HepG2 (cell line): ENCODE results near the gene ITGAE. TPM values are rescaled to one million over a fixed set of nuclear protein-coding genes. Genes with fewer than 3 reads are reported as not detected.

ENCODE experiments used
- AHR ChIP-seq: IDR thresholded peaks from 2 replicates; pipeline ENCODE4 v1.6.1; 2018; ENCODE audit warnings: missing genetic modification reagents, missing compliant biosample characterization
- FLYWCH1 ChIP-seq: sonication (generic); formaldehyde crosslinking; IDR thresholded peaks from 2 replicates; pipeline ENCODE4 v1.8.1; 2023; ENCODE audit warnings: mild to moderate bottlenecking, missing genetic modification reagents
- FOXO4 ChIP-seq: sonication (generic); formaldehyde crosslinking; conservative IDR thresholded peaks from 2 replicates; pipeline ENCODE4 v1.8.1; 2023; ENCODE audit warnings: missing genetic modification reagents
- GATA4 ChIP-seq: sonication (generic); IDR thresholded peaks from 2 replicates; pipeline ENCODE4 v1.6.1; 2016; ENCODE audit warnings: antibody characterized with exemption, low read depth, borderline replicate concordance
- GFI1 ChIP-seq: sonication (generic); formaldehyde crosslinking; IDR thresholded peaks from 2 replicates; pipeline ENCODE4 v1.5.0; 2020; ENCODE audit warnings: missing genetic modification reagents, mild to moderate bottlenecking, borderline replicate concordance
- KLF11 ChIP-seq: IDR thresholded peaks from 2 replicates; pipeline ENCODE4 v1.6.1; 2016; ENCODE audit warnings: missing compliant biosample characterization
- KLF9 ChIP-seq: IDR thresholded peaks from 2 replicates; pipeline ENCODE4 v1.6.1; 2016; ENCODE audit warnings: low read depth
- MIER2 ChIP-seq: IDR thresholded peaks from 2 replicates; pipeline ENCODE4 v1.6.1; 2016; ENCODE audit warnings: missing biosample characterization, missing genetic modification reagents
- MTA1 ChIP-seq: sonication (generic); formaldehyde crosslinking; IDR thresholded peaks from 2 replicates; pipeline ENCODE4 v1.4.0; 2020; ENCODE audit warnings: missing genetic modification reagents, mild to moderate bottlenecking, borderline replicate concordance
- NRL ChIP-seq: sonication (generic); formaldehyde crosslinking; IDR thresholded peaks from 2 replicates; pipeline ENCODE4 v1.5.0; 2020; ENCODE audit warnings: missing genetic modification reagents, mild to moderate bottlenecking, moderate library complexity, borderline replicate concordance
- RFX5 ChIP-seq: IDR thresholded peaks from 2 replicates; pipeline ENCODE4 v1.6.1; 2011; ENCODE audit warnings: low read depth, low read length, improper control_type of control experiment
- SALL1 ChIP-seq: sonication (generic); formaldehyde crosslinking; IDR thresholded peaks from 2 replicates; pipeline ENCODE4 v1.8.0; 2022; ENCODE audit warnings: mild to moderate bottlenecking, missing genetic modification reagents
- SALL2 ChIP-seq: sonication (generic); formaldehyde crosslinking; IDR thresholded peaks from 2 replicates; pipeline ENCODE4 v1.8.1; 2023; ENCODE audit warnings: mild to moderate bottlenecking, missing genetic modification reagents, inconsistent platforms
- SYNCRIP ChIP-seq: fragments of 200-400 bp; formaldehyde crosslinking; IDR thresholded peaks from 2 replicates; pipeline ENCODE4 v1.6.1; 2018; ENCODE audit warnings: mild to moderate bottlenecking, low read depth, low read length; ENCODE audit not compliant: insufficient read depth
- ZNF451 ChIP-seq: sonication (generic); formaldehyde crosslinking; IDR thresholded peaks from 2 replicates; pipeline ENCODE4 v1.5.0; 2020; ENCODE audit warnings: mild to moderate bottlenecking, missing genetic modification reagents
- ZNF543 ChIP-seq: sonication (generic); formaldehyde crosslinking; IDR thresholded peaks from 2 replicates; pipeline ENCODE4 v1.4.0; 2020; ENCODE audit warnings: mild to moderate bottlenecking, missing genetic modification reagents
- ZNF709 ChIP-seq: sonication (generic); formaldehyde crosslinking; IDR thresholded peaks from 2 replicates; pipeline ENCODE4 v1.5.0; 2020; ENCODE audit warnings: mild to moderate bottlenecking, missing genetic modification reagents
- ZNF720 ChIP-seq: sonication (generic); formaldehyde crosslinking; IDR thresholded peaks from 2 replicates; pipeline ENCODE4 v1.4.0; 2020; ENCODE audit warnings: missing genetic modification reagents
- ZSCAN31 ChIP-seq: sonication (generic); formaldehyde crosslinking; IDR thresholded peaks from 2 replicates; pipeline ENCODE4 v1.5.0; 2020; ENCODE audit warnings: low read depth, mild to moderate bottlenecking, missing genetic modification reagents
- ZZZ3 ChIP-seq: sonication (generic); formaldehyde crosslinking; IDR thresholded peaks from 2 replicates; pipeline ENCODE4 v1.4.0; 2020; ENCODE audit warnings: missing genetic modification reagents, mild to moderate bottlenecking, borderline replicate concordance
- polyA plus RNA-seq, 8 experiments: library from polyadenylated mRNA; depleted of rRNA in 3 of 8; stranded (reverse) in 7 of 8; unstranded in 1 of 8; fragments of >200 nt; fragmentation: Illumina TruSeq in 4 of 8; extraction: Trizol in 4 of 8; gene quantifications; 2 replicates each; pipeline versions ENCODE4 v1.2.1 to v1.2.3, GENCODE V29; 2011 to 2016; ENCODE audit warnings: low read depth in 4 of 8, missing spikeins in 1 of 8, mixed read lengths in 1 of 8; ENCODE audit not compliant: insufficient read depth in 1 of 8
- total RNA-seq, 5 experiments: library from RNA; depleted of rRNA; stranded (reverse); fragments of >200 nt; fragmentation: Illumina TruSeq; extraction: Trizol; gene quantifications; 2 replicates each; pipeline ENCODE4 v1.2.3, GENCODE V29; 2016; ENCODE audit warnings: low read depth in 1 of 5
- TF ChIP-seq, protein P1 (sequence below): IDR thresholded peaks from 2 replicates; pipeline ENCODE4 v1.6.1; 2016; ENCODE audit warnings: low read depth, borderline replicate concordance
- TF ChIP-seq, protein P2 (sequence below): IDR thresholded peaks from 2 replicates; pipeline ENCODE4 v1.6.1; 2016
- TF ChIP-seq, protein P3 (sequence below): sonication (generic); formaldehyde crosslinking; IDR thresholded peaks from 2 replicates; pipeline ENCODE4 v1.5.1; 2020; ENCODE audit warnings: missing genetic modification reagents, mild to moderate bottlenecking, borderline replicate concordance
- TF ChIP-seq, protein P4 (sequence below): sonication (generic); formaldehyde crosslinking; IDR thresholded peaks from 2 replicates; pipeline ENCODE4 v1.5.1; 2020; ENCODE audit warnings: missing genetic modification reagents, mild to moderate bottlenecking, borderline replicate concordance
- TF ChIP-seq, protein P5 (sequence below): fragments of 450-650 bp; IDR thresholded peaks from 2 replicates; pipeline ENCODE4 v1.6.1; 2016

Gene ITGAE
- total and polyA plus RNA-seq, 2 of the 13 experiments (the other 11 are each of a cell fraction or from before 2014, with no cell fraction given): 42.3 to 49.0 TPM

DNA sequence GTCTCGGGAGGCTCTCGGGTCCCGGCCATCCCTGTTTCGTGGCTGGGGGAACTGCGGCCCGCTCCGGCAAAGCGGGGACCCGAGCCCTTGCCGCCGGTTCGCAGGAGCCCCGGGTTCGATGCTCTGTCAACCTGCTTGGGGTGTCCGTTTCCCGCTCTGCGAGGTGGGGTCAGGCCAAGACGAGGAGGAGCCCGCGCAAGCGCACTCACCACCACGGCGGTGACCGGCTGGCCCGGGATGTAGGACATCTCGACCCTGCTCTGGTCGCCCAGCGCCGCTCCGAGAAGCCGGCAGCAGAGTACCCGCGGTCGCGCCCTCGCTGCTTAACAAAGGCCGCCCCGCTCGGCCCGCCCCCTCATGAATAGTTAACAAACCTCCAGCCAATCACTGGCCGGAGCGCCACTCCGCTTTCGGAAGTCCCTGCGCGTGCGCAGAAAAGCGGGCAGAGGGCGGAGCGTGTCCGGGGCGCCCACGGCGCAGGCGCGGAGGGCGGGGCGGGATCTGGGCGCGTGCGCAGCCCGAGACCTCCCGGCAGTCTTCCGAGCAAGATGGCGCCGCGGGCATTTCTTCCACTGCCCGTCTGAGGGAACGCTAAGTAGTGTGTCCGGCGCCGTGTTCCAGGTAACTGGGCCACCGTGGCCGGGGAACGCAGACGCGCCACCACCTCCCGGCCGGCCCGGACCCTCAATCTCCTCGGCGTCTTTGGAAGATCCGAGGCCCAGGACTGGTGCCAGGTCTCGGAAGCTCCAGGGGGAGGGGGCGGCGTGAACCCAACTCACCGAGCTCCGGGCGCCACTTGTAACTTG lies 132.5 kb downstream of the ITGAE start, which contains the start of the genes EMC6 and TAX1BP3 (continued):
- TF ChIP-seq, protein P1, sequence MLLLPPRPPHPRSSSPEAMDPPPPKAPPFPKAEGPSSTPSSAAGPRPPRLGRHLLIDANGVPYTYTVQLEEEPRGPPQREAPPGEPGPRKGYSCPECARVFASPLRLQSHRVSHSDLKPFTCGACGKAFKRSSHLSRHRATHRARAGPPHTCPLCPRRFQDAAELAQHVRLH (CRISPR knock-in tag): no peak; the same call in 1 of the 2 replicates
- TF ChIP-seq FOXO4 (CRISPR knock-in tag): no peak
- no peak for TF ChIP-seq KLF11 (CRISPR knock-in tag)
- TF ChIP-seq AHR (CRISPR knock-in tag): 0 out of 2 replicates have a peak, but pooled peaks have one; percentile 30
- TF ChIP-seq ZZZ3 (CRISPR knock-in tag): peak; percentile 34; the same call in 1 of the 2 replicates
- no peak; the same call in 1 of the 2 replicates for TF ChIP-seq ZNF543 (CRISPR knock-in tag)
- TF ChIP-seq ZSCAN31 (CRISPR knock-in tag): 0 out of 2 replicates have a peak, but pooled peaks have one; percentile 16
- TF ChIP-seq KLF9: no peak; the same call in 1 of the 2 replicates
- TF ChIP-seq, protein P2, sequence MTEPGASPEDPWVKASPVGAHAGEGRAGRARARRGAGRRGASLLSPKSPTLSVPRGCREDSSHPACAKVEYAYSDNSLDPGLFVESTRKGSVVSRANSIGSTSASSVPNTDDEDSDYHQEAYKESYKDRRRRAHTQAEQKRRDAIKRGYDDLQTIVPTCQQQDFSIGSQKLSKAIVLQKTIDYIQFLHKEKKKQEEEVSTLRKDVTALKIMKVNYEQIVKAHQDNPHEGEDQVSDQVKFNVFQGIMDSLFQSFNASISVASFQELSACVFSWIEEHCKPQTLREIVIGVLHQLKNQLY (CRISPR knock-in tag): no peak
- TF ChIP-seq GATA4: peak; percentile 88
- TF ChIP-seq, protein P3, sequence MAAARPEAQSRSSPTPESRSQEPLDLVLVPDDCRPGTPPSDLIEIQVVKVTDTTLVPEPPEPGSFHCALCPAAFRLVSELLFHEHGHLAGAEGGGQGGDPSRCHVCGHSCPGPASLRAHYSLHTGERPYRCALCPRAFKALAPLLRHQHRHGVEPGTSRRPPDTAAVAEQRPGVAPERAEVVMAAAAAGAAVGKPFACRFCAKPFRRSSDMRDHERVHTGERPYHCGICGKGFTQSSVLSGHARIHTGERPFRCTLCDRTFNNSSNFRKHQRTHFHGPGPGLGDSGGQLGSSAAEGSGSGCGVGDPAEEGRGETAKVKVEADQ (CRISPR knock-in tag): peak; percentile 71; the same call in 1 of the 2 replicates
- no peak for TF ChIP-seq MIER2
- TF ChIP-seq, protein P4, sequence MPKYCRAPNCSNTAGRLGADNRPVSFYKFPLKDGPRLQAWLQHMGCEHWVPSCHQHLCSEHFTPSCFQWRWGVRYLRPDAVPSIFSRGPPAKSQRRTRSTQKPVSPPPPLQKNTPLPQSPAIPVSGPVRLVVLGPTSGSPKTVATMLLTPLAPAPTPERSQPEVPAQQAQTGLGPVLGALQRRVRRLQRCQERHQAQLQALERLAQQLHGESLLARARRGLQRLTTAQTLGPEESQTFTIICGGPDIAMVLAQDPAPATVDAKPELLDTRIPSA: peak; percentile 90; the same call in 1 of the 2 replicates
- no peak for TF ChIP-seq ZNF451
- TF ChIP-seq, protein P5, sequence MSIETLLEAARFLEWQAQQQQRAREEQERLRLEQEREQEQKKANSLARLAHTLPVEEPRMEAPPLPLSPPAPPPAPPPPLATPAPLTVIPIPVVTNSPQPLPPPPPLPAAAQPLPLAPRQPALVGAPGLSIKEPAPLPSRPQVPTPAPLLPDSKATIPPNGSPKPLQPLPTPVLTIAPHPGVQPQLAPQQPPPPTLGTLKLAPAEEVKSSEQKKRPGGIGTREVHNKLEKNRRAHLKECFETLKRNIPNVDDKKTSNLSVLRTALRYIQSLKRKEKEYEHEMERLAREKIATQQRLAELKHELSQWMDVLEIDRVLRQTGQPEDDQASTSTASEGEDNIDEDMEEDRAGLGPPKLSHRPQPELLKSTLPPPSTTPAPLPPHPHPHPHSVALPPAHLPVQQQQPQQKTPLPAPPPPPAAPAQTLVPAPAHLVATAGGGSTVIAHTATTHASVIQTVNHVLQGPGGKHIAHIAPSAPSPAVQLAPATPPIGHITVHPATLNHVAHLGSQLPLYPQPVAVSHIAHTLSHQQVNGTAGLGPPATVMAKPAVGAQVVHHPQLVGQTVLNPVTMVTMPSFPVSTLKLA: peak; percentile 40
- peak; percentile 41; the same call in 1 of the 2 replicates for TF ChIP-seq NRL
- TF ChIP-seq SALL1 (CRISPR knock-in tag): no peak; the same call in 1 of the 2 replicates
- no peak for TF ChIP-seq FLYWCH1 (CRISPR knock-in tag)
- TF ChIP-seq SYNCRIP: no peak
- TF ChIP-seq RFX5: no peak
- no peak for TF ChIP-seq GFI1 (CRISPR knock-in tag)
- TF ChIP-seq MTA1 (CRISPR knock-in tag): no peak
- TF ChIP-seq ZNF720 (CRISPR knock-in tag): no peak
- peak; percentile 59; the same call in 1 of the 2 replicates for TF ChIP-seq ZNF709 (CRISPR knock-in tag)
- peak; percentile 91; the same call in 1 of the 2 replicates for TF ChIP-seq SALL2 (CRISPR knock-in tag)
